ENCODE results near the gene PARD3. TPM values are rescaled to one million over a fixed set of nuclear protein-coding genes. Genes with fewer than 3 reads are reported as not detected.

Gene PARD3
- total RNA-seq, 1 experiment from 2014 or later = 51.8 TPM

DNA sequence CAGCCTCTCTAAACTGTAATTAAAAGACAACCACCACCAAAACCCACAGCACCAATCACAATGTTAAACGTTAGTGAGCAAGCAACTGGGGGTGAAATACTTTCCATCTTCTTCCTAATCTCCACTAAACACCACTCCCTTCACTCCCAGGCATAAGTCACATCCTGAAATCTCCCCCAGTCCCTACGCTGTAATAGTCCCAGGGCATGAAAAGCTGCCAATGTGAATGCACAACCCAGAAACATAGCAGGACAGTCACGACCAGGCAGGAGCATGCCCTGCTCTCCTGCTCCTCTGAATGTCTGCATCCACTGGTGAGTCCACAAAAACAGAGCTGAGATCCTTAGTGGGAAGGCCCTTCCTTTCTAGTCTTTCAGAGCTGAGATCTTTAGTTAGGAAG is 288.9 kb downstream of the PARD3 start (continued):
- TF ChIP-seq, protein P1, sequence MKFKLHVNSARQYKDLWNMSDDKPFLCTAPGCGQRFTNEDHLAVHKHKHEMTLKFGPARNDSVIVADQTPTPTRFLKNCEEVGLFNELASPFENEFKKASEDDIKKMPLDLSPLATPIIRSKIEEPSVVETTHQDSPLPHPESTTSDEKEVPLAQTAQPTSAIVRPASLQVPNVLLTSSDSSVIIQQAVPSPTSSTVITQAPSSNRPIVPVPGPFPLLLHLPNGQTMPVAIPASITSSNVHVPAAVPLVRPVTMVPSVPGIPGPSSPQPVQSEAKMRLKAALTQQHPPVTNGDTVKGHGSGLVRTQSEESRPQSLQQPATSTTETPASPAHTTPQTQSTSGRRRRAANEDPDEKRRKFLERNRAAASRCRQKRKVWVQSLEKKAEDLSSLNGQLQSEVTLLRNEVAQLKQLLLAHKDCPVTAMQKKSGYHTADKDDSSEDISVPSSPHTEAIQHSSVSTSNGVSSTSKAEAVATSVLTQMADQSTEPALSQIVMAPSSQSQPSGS (CRISPR knock-in tag; IDR thresholded peaks at IDR 0.05; ENCODE audit: borderline replicate concordance, low read depth) = no peak
- TF ChIP-seq PRRX2 (CRISPR knock-in tag; IDR thresholded peaks at IDR 0.05) (no peak), RELA (CRISPR knock-in tag; IDR thresholded peaks at IDR 0.05; ENCODE audit: borderline replicate concordance) (no peak), NR3C1 (CRISPR knock-in tag; conservative IDR thresholded peaks at IDR 0.05; ENCODE audit: low read depth) (no peak), NFYB (CRISPR knock-in tag; conservative IDR thresholded peaks at IDR 0.05; ENCODE audit: low read depth) (no peak)

DNA sequence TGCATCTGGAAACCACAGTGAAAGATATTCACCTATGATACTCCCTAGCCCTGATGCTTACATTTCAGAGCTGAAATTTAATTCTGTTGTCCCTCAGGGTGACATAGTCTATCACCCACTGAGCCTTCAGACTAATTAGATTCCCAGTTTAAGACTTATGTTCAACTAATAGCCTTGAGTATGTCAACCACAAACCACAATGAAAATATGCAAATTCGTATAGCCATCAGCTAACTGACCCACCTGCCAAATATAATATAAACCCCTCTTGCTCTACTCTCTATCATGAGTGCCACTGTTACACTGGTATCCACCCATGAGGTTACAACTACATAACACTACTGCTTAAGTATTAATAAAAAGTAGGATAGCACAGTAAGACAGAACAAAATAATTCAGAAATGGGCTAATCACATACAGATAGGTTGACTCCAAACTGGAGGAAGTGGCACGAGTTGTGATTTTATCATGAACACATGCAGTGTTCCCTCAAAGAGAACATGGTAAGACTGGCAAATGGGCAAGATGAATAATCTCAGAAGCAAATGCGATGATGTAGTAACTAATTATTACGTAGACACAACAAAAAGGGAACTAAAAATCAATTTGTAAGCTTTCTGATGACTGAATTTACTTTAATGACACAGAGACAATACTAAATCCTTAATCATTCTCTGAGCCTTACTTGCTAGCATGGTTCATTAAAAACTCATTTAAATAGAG is 290.6 kb downstream of the PARD3 start:
- DNase-seq (ENCODE audit: low spot score) = no peak
- ATAC-seq = no peak
- Mint-ChIP-seq H3K4me3 (no peak overlapping the region), H3K27ac (no peak overlapping the region), H3K36me3 (no peaks in the 10 kb centered on the region), H3K4me1 (peaks cover 45% of the 10 kb centered on the region), H3K27me3 (ENCODE audit: low read depth) (no peaks in the 10 kb centered on the region), H3K9me3 (no peaks in the 10 kb centered on the region)
- ChIA-PET CTCF (interaction anchor here (0.8 to 1.3 kb wide), 2 partner anchors 114 to 258 kb away, joined by 3 to 5 read pairs; no protein-coding TSS in a partner anchor), POLR2A (no interaction called here)
- TF ChIP-seq, protein P2, sequence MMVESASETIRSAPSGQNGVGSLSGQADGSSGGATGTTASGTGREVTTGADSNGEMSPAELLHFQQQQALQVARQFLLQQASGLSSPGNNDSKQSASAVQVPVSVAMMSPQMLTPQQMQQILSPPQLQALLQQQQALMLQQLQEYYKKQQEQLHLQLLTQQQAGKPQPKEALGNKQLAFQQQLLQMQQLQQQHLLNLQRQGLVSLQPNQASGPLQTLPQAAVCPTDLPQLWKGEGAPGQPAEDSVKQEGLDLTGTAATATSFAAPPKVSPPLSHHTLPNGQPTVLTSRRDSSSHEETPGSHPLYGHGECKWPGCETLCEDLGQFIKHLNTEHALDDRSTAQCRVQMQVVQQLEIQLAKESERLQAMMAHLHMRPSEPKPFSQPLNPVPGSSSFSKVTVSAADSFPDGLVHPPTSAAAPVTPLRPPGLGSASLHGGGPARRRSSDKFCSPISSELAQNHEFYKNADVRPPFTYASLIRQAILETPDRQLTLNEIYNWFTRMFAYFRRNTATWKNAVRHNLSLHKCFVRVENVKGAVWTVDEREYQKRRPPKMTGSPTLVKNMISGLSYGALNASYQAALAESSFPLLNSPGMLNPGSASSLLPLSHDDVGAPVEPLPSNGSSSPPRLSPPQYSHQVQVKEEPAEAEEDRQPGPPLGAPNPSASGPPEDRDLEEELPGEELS (CRISPR knock-in tag; IDR thresholded peaks at IDR 0.05) = no peak
- TF ChIP-seq SMAD3 (CRISPR knock-in tag; IDR thresholded peaks at IDR 0.05; ENCODE audit: borderline replicate concordance) = no peak

DNA sequence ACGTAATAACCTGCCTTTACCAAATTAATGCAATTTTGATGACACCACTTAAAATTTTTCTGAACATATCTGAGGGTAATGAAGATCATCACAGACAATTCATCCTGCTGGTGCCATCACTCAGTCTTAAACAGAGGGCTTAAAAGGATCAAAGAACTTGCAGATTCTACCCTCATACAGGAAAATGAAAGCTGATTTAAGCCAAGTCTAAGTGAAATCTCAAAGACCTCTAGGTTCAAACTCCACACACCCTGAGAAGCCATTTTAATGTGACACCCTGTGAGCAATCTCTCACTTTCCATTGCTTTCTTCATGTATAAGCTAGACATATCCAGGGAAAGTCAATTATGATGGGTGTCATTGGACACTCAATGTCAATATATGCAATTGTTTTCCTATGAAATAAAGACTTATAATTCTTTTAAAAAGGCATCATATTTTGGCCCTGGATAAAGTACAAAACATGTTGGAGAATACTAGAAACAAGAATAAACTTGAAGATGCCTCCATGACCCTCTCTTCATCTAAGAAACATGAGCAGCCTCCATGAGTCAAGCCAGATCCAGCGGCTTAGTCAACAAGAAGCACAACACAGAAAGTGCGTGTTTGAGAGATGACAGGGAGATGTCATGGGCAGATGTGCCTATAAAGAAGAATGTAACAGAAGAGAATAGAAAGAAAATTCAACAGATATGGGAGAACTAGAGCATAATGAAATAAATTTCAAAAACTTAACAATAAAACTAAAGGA is 291.9 kb downstream of the PARD3 start:
- Mint-ChIP-seq H3K9me3 (no peaks in the 10 kb centered on the region), H3K4me3 (no peak overlapping the region), H3K27ac (no peak overlapping the region), H3K27me3 (ENCODE audit: low read depth) (no peaks in the 10 kb centered on the region), H3K36me3 (no peaks in the 10 kb centered on the region), H3K4me1 (peaks cover 37% of the 10 kb centered on the region)
- ATAC-seq (no peak), DNase-seq (ENCODE audit: low spot score) (no peak)
- TF ChIP-seq, protein P3, sequence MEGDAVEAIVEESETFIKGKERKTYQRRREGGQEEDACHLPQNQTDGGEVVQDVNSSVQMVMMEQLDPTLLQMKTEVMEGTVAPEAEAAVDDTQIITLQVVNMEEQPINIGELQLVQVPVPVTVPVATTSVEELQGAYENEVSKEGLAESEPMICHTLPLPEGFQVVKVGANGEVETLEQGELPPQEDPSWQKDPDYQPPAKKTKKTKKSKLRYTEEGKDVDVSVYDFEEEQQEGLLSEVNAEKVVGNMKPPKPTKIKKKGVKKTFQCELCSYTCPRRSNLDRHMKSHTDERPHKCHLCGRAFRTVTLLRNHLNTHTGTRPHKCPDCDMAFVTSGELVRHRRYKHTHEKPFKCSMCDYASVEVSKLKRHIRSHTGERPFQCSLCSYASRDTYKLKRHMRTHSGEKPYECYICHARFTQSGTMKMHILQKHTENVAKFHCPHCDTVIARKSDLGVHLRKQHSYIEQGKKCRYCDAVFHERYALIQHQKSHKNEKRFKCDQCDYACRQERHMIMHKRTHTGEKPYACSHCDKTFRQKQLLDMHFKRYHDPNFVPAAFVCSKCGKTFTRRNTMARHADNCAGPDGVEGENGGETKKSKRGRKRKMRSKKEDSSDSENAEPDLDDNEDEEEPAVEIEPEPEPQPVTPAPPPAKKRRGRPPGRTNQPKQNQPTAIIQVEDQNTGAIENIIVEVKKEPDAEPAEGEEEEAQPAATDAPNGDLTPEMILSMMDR (IDR thresholded peaks at IDR 0.05) = no peak
- TF ChIP-seq, protein P4, sequence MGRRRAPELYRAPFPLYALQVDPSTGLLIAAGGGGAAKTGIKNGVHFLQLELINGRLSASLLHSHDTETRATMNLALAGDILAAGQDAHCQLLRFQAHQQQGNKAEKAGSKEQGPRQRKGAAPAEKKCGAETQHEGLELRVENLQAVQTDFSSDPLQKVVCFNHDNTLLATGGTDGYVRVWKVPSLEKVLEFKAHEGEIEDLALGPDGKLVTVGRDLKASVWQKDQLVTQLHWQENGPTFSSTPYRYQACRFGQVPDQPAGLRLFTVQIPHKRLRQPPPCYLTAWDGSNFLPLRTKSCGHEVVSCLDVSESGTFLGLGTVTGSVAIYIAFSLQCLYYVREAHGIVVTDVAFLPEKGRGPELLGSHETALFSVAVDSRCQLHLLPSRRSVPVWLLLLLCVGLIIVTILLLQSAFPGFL (CRISPR knock-in tag; IDR thresholded peaks at IDR 0.05; ENCODE audit: borderline replicate concordance) = no peak
- TF ChIP-seq OVOL2 (CRISPR knock-in tag; IDR thresholded peaks at IDR 0.05; ENCODE audit: borderline replicate concordance) (no peak), HMGA2 (CRISPR knock-in tag; IDR thresholded peaks at IDR 0.05) (no peak), NFYB (CRISPR knock-in tag; conservative IDR thresholded peaks at IDR 0.05; ENCODE audit: low read depth) (no peak), FOXP1 (CRISPR knock-in tag; IDR thresholded peaks at IDR 0.05; ENCODE audit: borderline replicate concordance) (no peak)
- ChIA-PET CTCF (interaction anchor here (1.1 kb wide), 1 partner anchor 116 kb away, joined by 3 read pairs; no protein-coding TSS in a partner anchor), POLR2A (no interaction called here)
